ENCODE results near the gene SCNN1G. TPM values are rescaled to one million over a fixed set of nuclear protein-coding genes. Genes with fewer than 3 reads are reported as not detected.

SCNN1G gene
- total RNA-seq, 2 experiments from 2014 or later: not detected

GRCh38 chr16:23216658-23217246 is 34.2 kb downstream of the SCNN1G start:
- ChIA-PET CTCF (ENCODE audit: unreplicated experiment) (no interaction called here), POLR2A (no interaction called here)
- Histone ChIP-seq H3K4me2 (ENCODE audit: low read length) (no peak overlapping the region), H2AFZ (ENCODE audit: low read length) (no peak overlapping the region), H4K20me1 (ENCODE audit: insufficient read depth, low read length) (no peaks in the 10 kb centered on the region), H3K4me3 (ENCODE audit: low read depth, low read length, poor library complexity, severe bottlenecking) (no peak overlapping the region), H3K9me2 (ENCODE audit: insufficient read depth, low read length) (no peaks in the 10 kb centered on the region), H3K4me1 (ENCODE audit: insufficient read depth, low read length, poor library complexity, severe bottlenecking) (peaks cover 5% of the 10 kb centered on the region), H3K79me2 (ENCODE audit: insufficient read depth, low read depth, low read length) (no peaks in the 10 kb centered on the region), H3K9me3 (ENCODE audit: low read length) (no peaks in the 10 kb centered on the region), H3K36me3 (ENCODE audit: insufficient read depth, low read length) (no peaks in the 10 kb centered on the region), H3K27ac (ENCODE audit: low read depth, low read length, poor library complexity, severe bottlenecking) (no peak overlapping the region)
- BruUV-seq (replicated peaks): no TSS peak
- TF ChIP-seq EZH2phosphoT487 (IDR thresholded peaks at IDR 0.05; ENCODE audit: borderline replicate concordance, low read depth, low read length) (no peak), CTCF (conservative IDR thresholded peaks at IDR 0.05; ENCODE audit: low read length) (no peak)
- no peak for DNase-seq (ENCODE audit: low spot score)
- intact Hi-C loops (cut with micrococcal nuclease; ENCODE audit: unreplicated experiment): no loop called here

- intact Hi-C loops (cut with micrococcal nuclease; ENCODE audit: unreplicated experiment): no loop called here
- no peaks in the 10 kb centered on the region for H3K9me3 ChIP-seq (ENCODE audit: low read length)
- no peaks in the 10 kb centered on the region for H3K79me2 ChIP-seq (ENCODE audit: insufficient read depth, low read depth, low read length)
- no peak overlapping the region for H3K4me3 ChIP-seq (ENCODE audit: low read depth, low read length, poor library complexity, severe bottlenecking)
- TF ChIP-seq EZH2phosphoT487 (IDR thresholded peaks at IDR 0.05; ENCODE audit: borderline replicate concordance, low read depth, low read length): no peak
- no peak for TF ChIP-seq CTCF (conservative IDR thresholded peaks at IDR 0.05; ENCODE audit: low read length)
- no peaks in the 10 kb centered on the region for H3K9me2 ChIP-seq (ENCODE audit: insufficient read depth, low read length)
- ChIA-PET POLR2A (no interaction called here), CTCF (ENCODE audit: unreplicated experiment) (no interaction called here)
- H3K4me2 ChIP-seq (ENCODE audit: low read length): no peak overlapping the region
- H3K27ac ChIP-seq (ENCODE audit: low read depth, low read length, poor library complexity, severe bottlenecking): no peak overlapping the region
- no peaks in the 10 kb centered on the region for H4K20me1 ChIP-seq (ENCODE audit: insufficient read depth, low read length)
- no peaks in the 10 kb centered on the region for H3K36me3 ChIP-seq (ENCODE audit: insufficient read depth, low read length)
- H2AFZ ChIP-seq (ENCODE audit: low read length): no peak overlapping the region
- peaks cover 5% of the 10 kb centered on the region for H3K4me1 ChIP-seq (ENCODE audit: insufficient read depth, low read length, poor library complexity, severe bottlenecking)
- no peak for DNase-seq (ENCODE audit: low spot score)
- BruUV-seq (replicated peaks): no TSS peak
Measured at GRCh38 chr16:23217646-23218045, 35.1 kb downstream of the SCNN1G start.

- H3K36me3 ChIP-seq (ENCODE audit: insufficient read depth, low read length): no peaks in the 10 kb centered on the region
- no peaks in the 10 kb centered on the region for H3K79me2 ChIP-seq (ENCODE audit: insufficient read depth, low read depth, low read length)
- intact Hi-C loops (cut with micrococcal nuclease; ENCODE audit: unreplicated experiment): no loop called here
- no peak overlapping the region for H3K4me2 ChIP-seq (ENCODE audit: low read length)
- H3K9me3 ChIP-seq (ENCODE audit: low read length): no peaks in the 10 kb centered on the region
- TF ChIP-seq CTCF (conservative IDR thresholded peaks at IDR 0.05; ENCODE audit: low read length): no peak
- TF ChIP-seq EZH2phosphoT487 (IDR thresholded peaks at IDR 0.05; ENCODE audit: borderline replicate concordance, low read depth, low read length): no peak
- CTCF ChIA-PET (ENCODE audit: unreplicated experiment): no interaction called here
- no peak overlapping the region for H3K4me3 ChIP-seq (ENCODE audit: low read depth, low read length, poor library complexity, severe bottlenecking)
- H3K9me2 ChIP-seq (ENCODE audit: insufficient read depth, low read length): no peaks in the 10 kb centered on the region
- no peaks in the 10 kb centered on the region for H3K4me1 ChIP-seq (ENCODE audit: insufficient read depth, low read length, poor library complexity, severe bottlenecking)
- POLR2A ChIA-PET: interaction anchor here (0.6 kb wide), 1 partner anchor 109 kb away, joined by 3 read pairs; no protein-coding TSS in a partner anchor
- no TSS peak for BruUV-seq (replicated peaks)
- no peak overlapping the region for H2AFZ ChIP-seq (ENCODE audit: low read length)
- H3K27ac ChIP-seq (ENCODE audit: low read depth, low read length, poor library complexity, severe bottlenecking): no peak overlapping the region
- DNase-seq (ENCODE audit: low spot score): no peak
- no peaks in the 10 kb centered on the region for H4K20me1 ChIP-seq (ENCODE audit: insufficient read depth, low read length)
Measured at GRCh38 chr16:23222929-23223328, 40.4 kb downstream of the SCNN1G start.

Data from OCI-LY7 (cell line).